Measurements from ENCODE around the gene DDX20.
"Not testable (repeated sequence)": the region's sequence is repeated elsewhere in the genome, so short reads cannot be mapped to it uniquely, and the experiment has no call there.

The DDX20 gene

GRCh38 chr1:111792249-111792648 lies 36.5 kb downstream of the DDX20 start:
- no peak for DNase-seq (ENCODE audit: low spot score)

- DNase-seq (ENCODE audit: low spot score) = no peak
Measured at GRCh38 chr1:111793923-111794322, 38.2 kb downstream of the DDX20 start.

- DNase-seq (ENCODE audit: low spot score) = no peak
Measured at GRCh38 chr1:111795401-111795800, 39.7 kb downstream of the DDX20 start.

- no peak for DNase-seq (ENCODE audit: low spot score)
Measured at GRCh38 chr1:111798580-111798979, 42.9 kb downstream of the DDX20 start.

GRCh38 chr1:111799722-111800121 lies 44.0 kb downstream of the DDX20 start:
- DNase-seq (ENCODE audit: low spot score) = not testable (repeated sequence)

- DNase-seq (ENCODE audit: low spot score) = no peak
Measured at GRCh38 chr1:111801071-111801850, 45.6 kb downstream of the DDX20 start.

- peak; percentile 5 for DNase-seq (ENCODE audit: low spot score)
Measured at GRCh38 chr1:111802110-111802509, 46.4 kb downstream of the DDX20 start.

- DNase-seq (ENCODE audit: low spot score) = no peak
Measured at GRCh38 chr1:111802984-111803383, 47.3 kb downstream of the DDX20 start.

GRCh38 chr1:111803951-111804350 lies 48.2 kb downstream of the DDX20 start:
- no peak for DNase-seq (ENCODE audit: low spot score)

GRCh38 chr1:111804776-111805175 lies 49.1 kb downstream of the DDX20 start:
- no peak for DNase-seq (ENCODE audit: low spot score)

- no peak for DNase-seq (ENCODE audit: low spot score)
Measured at GRCh38 chr1:111805251-111805650, 49.5 kb downstream of the DDX20 start.

- no peak for DNase-seq (ENCODE audit: low spot score)
Measured at GRCh38 chr1:111811891-111812290, 56.2 kb downstream of the DDX20 start.

- DNase-seq (ENCODE audit: low spot score) = no peak
Measured at GRCh38 chr1:111812306-111812705, 56.6 kb downstream of the DDX20 start.

GRCh38 chr1:111813440-111814304 lies 58.0 kb downstream of the DDX20 start:
- DNase-seq (ENCODE audit: low spot score) = peak; percentile 34

- DNase-seq (ENCODE audit: low spot score) = no peak
Measured at GRCh38 chr1:111814305-111814628, 58.6 kb downstream of the DDX20 start.

- DNase-seq (ENCODE audit: low spot score) = no peak
Measured at GRCh38 chr1:111814642-111815041, 58.9 kb downstream of the DDX20 start.
